ENCODE results near the gene WBP11.

The WBP11 gene

GRCh38 chr12:14814014-14814413, 10.7 kb upstream of the WBP11 start, which contains the start of gene SMCO3:
Gene SMCO3 (minus strand): TSS chr12:14814182. CDS start chr12:14806680, 7,502 bp downstream.
- DNase-seq: no peak

DNA sequence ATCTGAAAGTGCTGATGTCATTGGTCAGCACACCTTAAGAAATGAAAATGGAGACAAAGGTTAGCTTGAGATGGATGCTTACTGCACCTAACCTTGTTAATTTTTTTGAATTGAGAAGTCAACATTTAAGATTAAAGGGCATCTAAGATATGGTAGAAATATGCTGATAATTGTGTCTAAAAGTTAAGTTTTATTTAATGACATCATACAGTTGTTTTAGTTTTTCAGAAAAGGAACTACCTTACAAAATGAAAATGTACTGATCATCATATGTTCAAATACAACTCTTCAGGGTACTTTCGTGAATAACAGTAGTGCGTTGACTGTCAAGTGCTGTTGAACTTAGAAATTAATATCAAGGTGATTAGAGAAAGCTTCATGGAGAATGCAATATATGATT, 8.2 kb upstream of the WBP11 start:
- DNase-seq: no peak

DNA sequence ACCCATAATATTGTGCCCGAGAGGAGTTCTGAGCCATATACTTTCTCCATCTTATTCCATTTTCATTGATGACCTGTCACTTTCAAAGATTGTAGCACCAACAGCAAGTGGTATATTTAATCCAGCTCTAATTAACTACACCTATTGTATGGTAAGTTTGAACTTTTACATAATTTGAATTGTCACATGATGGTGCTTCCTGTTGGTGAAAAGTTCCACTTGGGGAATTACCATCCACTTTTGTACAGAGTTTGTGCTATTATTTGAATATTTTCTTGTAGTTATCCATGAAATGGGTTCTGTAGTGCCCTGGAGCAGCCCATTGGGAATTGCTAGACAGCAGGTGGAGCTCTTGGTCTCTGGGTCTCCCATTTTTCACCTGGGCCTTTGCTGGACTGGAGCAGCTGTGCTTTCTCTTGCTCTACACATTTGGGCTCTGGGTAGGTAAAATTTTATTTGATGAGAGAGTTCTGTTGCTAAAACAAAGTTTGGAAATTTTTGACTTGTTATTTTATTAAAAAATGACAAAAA, 7.7 kb upstream of the WBP11 start:
- DNase-seq: no peak

DNA sequence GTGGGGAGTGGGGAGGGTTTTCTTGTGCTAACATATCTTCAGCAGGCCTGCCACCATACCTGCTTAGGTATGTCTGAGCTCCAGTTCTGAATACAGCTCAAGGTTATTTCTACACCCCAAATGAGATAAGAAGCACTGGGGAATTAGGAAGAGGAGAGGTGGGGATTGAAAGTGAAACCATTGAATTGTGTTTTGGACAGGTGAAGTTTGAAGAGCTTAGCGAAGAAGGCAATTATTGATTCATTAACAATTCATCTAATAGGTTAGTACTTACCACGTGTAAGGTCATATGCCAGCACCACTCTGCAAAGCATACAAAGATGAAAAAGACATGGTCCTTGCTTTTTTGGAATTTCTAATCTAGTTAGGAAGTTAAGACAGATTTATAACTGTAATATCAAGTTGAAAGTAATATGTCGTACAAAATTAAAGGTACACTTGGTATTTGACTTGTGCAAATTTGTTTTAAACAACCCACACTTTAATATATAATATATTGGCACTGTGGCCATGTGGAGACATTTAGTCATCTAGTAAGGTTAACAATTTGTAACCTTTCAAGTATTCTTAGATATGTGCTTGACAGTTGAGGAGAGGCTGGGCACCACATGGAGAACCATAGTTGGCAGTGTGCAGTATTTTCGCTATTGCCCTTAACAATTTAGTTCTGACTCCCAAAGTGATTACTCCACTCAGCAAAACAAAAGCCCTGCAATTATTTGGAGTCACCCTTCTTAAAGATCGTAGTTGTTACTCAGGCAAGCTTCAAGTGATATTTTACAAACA, 7.1 kb upstream of the WBP11 start:
- DNase-seq: no peak

- no peak for DNase-seq
Observed at GRCh38 chr12:14803830-14804160, 517 bp upstream of the WBP11 start.

GRCh38 chr12:14802721-14803010, 612 bp downstream of the WBP11 start:
- DNase-seq: no peak

GRCh38 chr12:14802247-14802646, 1.0 kb downstream of the WBP11 start:
- DNase-seq: no peak

- DNase-seq: no peak
Observed at GRCh38 chr12:14795028-14795448, 8.2 kb downstream of the WBP11 start.

- no peak for DNase-seq
Observed at GRCh38 chr12:14785568-14785967, 17.7 kb downstream of the WBP11 start.

DNA sequence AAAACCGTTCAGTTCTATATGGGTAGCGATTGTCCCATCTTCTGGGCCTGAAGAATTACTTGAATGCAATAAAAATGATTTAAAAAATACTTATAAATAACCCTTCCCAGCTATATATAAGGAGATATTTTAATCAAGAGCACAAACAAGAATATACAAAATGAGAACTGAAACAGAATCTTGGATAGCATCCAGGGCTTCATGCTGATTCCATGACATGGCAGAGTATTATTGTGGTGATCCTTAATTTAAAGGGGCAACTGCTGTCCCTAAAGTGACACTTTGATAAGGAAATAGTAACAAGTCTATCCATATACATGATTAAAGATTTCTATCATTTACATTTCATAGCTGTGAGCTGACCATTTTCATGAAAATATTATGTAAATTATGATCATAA, 18.8 kb downstream of the WBP11 start:
- no peak for DNase-seq

DNA sequence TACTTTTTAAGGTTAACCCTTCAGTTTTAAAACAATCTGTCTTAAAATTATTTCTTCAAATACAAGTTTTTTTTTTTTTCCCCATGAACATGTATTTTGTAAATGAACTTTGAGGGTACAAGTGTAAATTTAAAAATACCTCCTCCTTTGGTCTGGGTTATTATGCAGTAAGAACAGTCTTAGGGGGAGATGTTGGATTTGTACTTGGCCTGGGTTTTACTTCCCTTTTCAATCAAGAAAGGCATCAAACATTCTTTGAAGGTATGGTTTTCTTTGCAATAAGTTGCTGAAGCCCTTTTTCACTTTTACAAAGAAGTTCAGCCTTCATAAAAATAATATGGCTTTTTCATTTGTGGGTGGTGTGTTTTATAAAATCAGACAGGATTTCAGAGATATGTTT, 20.5 kb downstream of the WBP11 start:
- no peak for DNase-seq

GRCh38 chr12:14781563-14781962, 21.7 kb downstream of the WBP11 start:
- no peak for DNase-seq

- DNase-seq: no peak
Observed at GRCh38 chr12:14780859-14781258, 22.4 kb downstream of the WBP11 start.

DNA sequence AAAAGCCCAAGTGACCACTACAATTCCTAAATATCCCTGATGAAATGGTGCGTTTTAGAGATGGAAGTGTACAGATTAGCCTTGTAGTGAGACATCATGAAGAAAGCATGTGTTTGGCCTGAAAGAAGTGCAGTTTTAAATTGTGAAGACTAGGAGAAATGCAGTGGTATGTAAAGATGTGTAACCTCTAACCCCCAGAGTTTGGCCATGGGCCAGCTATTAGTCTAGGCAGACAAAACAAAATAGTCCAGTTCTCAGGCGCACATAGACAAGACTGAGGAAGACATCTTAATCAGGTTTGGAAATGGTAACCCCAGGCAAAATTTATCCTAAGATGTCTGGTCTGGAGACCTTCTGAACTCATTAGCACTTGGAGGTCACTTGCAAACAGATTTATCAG, 23.4 kb downstream of the WBP11 start:
- no peak for DNase-seq

- DNase-seq: no peak
Observed at GRCh38 chr12:14777271-14777670, 26.0 kb downstream of the WBP11 start.

DNA sequence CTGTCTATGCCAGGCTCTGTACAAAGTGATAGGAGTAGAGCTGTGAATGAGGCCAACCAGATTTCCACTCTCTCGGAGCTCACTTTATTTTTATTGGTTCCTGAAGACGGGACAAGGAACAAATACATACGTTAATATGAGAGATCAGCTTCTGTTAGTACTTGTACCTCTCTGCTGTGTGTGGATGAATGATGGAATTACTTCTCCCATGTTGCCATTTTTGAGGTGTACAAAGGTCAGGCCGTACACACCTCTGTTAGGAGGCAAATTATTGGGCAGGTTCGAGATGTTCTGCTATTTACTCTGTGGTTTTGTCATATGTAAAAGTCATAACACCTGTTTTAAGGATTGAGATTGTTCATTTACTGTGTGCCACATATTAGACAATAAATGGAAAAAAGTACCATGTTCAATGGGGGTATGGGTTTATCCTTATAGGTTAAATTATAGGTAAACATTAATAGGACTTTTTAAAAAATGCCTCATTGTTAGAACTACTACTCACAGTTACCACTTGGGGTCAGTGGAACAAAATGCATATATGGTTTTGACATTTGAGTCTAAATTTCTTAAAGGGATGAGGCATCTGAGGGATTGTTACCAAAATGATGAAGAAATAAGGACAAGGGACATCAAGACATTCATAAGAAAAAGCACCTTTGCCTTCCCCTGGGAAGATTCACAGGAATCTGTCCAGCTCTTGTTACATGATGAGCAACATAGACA, 26.9 kb downstream of the WBP11 start:
- no peak for DNase-seq

- no peak for DNase-seq
Observed at GRCh38 chr12:14775636-14775980, 27.7 kb downstream of the WBP11 start.

DNA sequence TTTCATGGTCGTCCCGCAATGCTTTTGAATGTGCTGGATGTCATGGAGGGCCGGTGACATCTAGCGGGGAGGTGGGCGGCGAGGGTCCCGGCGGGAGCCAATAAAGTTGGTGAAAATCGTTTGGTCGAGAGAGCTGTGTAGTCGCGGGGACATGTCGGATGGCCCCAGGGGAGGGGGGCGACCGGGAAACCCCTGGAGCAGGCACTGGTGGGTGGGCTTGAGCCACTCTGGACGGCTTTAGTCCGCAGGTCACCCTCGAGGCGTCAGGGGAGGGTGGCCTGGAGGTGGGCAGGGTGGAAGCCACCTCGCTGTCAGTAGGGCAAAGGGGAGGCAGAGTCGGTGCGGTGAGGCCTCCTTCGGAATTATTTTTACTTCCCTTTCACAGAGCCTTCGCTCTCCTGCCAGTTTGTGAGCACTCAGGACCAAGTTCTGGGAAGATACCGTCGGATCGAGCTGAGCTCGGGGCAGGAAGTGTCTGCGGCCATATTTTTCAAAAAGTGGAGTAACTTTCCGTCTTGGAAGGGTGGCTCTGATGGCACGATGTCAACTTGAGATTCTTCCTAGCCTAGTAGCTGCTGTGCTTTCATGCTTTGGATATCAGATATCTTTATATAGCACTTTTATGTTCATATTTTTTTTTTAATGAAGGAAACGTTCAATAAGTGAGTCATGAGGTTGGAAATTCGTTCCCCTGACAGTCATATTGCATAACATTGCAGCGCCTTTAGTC, 28.2 kb downstream of the WBP11 start:
- DNase-seq: peak; percentile 31 to 37

- DNase-seq: peak; percentile 86 to 87
Observed at GRCh38 chr12:14774074-14774905, 29.0 kb downstream of the WBP11 start.

DNA sequence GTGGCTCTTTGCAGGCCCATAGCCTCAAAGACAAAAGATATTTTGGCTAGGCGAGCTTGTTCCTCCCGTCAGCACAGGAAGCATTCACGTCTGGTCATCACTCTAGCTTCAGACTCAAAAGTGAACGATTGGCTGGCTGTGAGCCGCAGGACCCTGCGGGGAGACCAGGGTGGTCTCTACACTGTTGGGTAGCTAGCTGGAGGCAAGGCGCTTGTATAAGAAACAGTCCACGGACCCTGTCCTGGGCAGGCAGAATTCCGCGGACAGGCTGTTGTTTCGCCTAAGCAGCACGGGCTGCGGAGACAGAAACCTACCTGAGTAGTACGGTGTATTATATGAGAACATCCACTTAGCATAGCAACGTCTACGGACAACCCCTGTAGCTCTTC, 29.6 kb downstream of the WBP11 start:
- DNase-seq: no peak

DNA sequence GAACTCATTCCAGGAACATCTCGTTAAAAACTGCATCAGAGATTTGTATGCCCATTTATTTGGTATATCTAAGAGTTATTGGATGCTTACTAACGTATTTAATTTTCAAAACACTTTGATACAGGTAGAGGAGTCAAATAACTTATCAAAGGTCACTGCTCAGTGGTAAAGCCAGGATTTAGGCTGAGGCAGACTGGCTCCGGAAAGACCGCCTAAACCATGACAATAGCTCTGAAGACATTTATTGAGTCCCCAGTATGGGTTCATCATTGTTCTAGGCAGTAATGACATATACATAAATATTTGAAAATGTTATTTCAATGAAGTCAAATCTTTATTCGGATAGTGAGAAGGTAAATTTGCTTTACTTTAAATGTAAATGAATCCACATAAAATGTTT, 30.3 kb downstream of the WBP11 start:
- DNase-seq: no peak

DNA sequence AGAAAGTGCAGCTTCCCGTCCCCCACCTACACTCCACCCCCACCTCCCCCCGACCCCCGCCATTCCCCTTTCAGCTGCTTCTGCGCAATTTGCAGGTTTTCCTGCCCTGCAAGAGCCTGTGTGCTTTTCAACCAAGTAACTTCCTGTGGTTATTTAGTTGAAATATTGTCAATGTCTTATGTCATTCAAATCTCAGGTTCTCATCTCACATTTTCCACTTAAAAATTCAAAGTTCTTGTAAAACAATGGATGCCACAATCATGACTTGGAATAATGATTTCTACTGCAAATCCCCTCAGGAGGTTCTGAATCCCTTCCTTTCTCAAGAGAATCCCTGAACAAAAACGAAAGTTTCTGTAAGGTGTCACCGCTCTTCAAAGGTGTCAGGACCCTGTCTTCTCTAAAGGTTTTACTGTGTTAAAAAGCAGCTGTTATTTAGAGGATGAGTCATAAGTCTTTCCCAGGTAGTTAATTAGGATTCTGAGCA, 31.6 kb downstream of the WBP11 start:
- DNase-seq: peak; percentile 12 to 29

All from stimulated activated CD4-positive, alpha-beta T cell treated with anti-CD3 and anti-CD28 coated beads, Interleukin-2, amount 100 ng/mL, for 24 hours (primary cell).